ENCODE data around the gene VAT1L.

DNA sequence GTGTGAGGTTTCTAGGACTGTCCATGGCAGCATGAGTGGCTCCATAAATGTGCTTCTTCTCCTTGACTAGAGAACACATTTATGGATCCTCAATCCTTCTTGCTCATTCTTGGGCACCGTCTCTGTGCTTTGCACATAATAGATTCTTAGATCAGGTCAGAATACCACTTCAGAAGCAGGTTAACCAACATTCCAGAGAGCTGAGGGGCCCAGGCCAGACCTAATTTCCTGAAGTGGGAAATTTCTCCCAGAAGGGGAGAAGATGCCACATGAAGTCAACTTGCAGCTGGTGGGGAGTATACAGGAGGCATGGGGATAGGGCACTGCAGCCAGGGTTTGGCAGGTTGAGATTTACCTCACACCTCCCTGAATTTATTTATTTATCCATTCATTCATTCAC lies 24.4 kb upstream of the VAT1L start:
- TF ChIP-seq, protein P1, sequence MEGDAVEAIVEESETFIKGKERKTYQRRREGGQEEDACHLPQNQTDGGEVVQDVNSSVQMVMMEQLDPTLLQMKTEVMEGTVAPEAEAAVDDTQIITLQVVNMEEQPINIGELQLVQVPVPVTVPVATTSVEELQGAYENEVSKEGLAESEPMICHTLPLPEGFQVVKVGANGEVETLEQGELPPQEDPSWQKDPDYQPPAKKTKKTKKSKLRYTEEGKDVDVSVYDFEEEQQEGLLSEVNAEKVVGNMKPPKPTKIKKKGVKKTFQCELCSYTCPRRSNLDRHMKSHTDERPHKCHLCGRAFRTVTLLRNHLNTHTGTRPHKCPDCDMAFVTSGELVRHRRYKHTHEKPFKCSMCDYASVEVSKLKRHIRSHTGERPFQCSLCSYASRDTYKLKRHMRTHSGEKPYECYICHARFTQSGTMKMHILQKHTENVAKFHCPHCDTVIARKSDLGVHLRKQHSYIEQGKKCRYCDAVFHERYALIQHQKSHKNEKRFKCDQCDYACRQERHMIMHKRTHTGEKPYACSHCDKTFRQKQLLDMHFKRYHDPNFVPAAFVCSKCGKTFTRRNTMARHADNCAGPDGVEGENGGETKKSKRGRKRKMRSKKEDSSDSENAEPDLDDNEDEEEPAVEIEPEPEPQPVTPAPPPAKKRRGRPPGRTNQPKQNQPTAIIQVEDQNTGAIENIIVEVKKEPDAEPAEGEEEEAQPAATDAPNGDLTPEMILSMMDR (IDR thresholded peaks at IDR 0.05) = no peak
- TF ChIP-seq EP300 (IDR thresholded peaks at IDR 0.05; ENCODE audit: low read depth) (no peak), POLR2AphosphoS5 (IDR thresholded peaks at IDR 0.05) (no peak), POLR2A (IDR thresholded peaks at IDR 0.05) (no peak)
